ENCODE data around the gene IL1B. TPM values are rescaled to one million over a fixed set of nuclear protein-coding genes. Genes with fewer than 3 reads are reported as not detected.

Gene IL1B
- total RNA-seq, 2 experiments from 2014 or later, result 0.48 TPM; not detected in 1

- ChIA-PET POLR2A (no interaction called here), CTCF (interaction anchor here (0.6 to 0.8 kb wide), 2 partner anchors 15 to 55 kb away, joined by 3 read pairs; no protein-coding TSS in a partner anchor)
- Mint-ChIP-seq H3K27ac (no peak overlapping the region), H3K36me3 (ENCODE audit: low read depth) (peaks cover 40% of the 10 kb centered on the region), H3K9me3 (peaks cover 24% of the 10 kb centered on the region), H3K27me3 (no peaks in the 10 kb centered on the region), H3K4me3 (no peak overlapping the region), H3K4me1 (peaks cover 51% of the 10 kb centered on the region)
- DNase-seq, result no peak
Measured at GRCh38 chr2:112807233-112807807, 29.3 kb downstream of the IL1B start.

GRCh38 chr2:112805542-112805941, 31.0 kb downstream of the IL1B start:
- peak overlapping the region; percentile 34 for H3K27ac Mint-ChIP-seq
- ChIA-PET CTCF (no interaction called here), POLR2A (interaction anchor here (1.4 kb wide), 1 partner anchor 11 kb away, joined by 7 read pairs; no protein-coding TSS in a partner anchor)
- H3K27me3 Mint-ChIP-seq, result no peaks in the 10 kb centered on the region
- no peak for DNase-seq
- peaks cover 35% of the 10 kb centered on the region for H3K36me3 Mint-ChIP-seq (ENCODE audit: low read depth)
- H3K9me3 Mint-ChIP-seq, result peaks cover 24% of the 10 kb centered on the region
- peaks cover 42% of the 10 kb centered on the region for H3K4me1 Mint-ChIP-seq
- no peak overlapping the region for H3K4me3 Mint-ChIP-seq

- ChIA-PET POLR2A (interaction anchor here (1.4 kb wide), 1 partner anchor 10 kb away, joined by 7 read pairs; no protein-coding TSS in a partner anchor), CTCF (no interaction called here)
- Mint-ChIP-seq H3K36me3 (ENCODE audit: low read depth) (peaks cover 31% of the 10 kb centered on the region), H3K27ac (peak overlapping the region; percentile 80), H3K9me3 (peaks cover 14% of the 10 kb centered on the region), H3K4me1 (peaks cover 53% of the 10 kb centered on the region), H3K4me3 (no peak overlapping the region), H3K27me3 (no peaks in the 10 kb centered on the region)
- DNase-seq, result no peak
Measured at GRCh38 chr2:112803691-112804521, 32.7 kb downstream of the IL1B start.

GRCh38 chr2:112800881-112801583, 35.5 kb downstream of the IL1B start:
- H3K27ac Mint-ChIP-seq, result no peak overlapping the region
- ChIA-PET POLR2A (interaction anchor here (0.8 to 1.3 kb wide), 2 partner anchors 18 to 216 kb away, joined by 3 read pairs; partner anchors contain the start of gene CHCHD5), CTCF (interaction anchor here (0.9 kb wide), 1 partner anchor 141 kb away, joined by 3 read pairs; no protein-coding TSS in a partner anchor)

GRCh38 chr2:112798979-112799975, 37.3 kb downstream of the IL1B start:
- Mint-ChIP-seq H3K27me3 (no peaks in the 10 kb centered on the region), H3K4me3 (no peak overlapping the region), H3K27ac (peak overlapping the region; percentile 50), H3K36me3 (ENCODE audit: low read depth) (peaks cover 38% of the 10 kb centered on the region), H3K4me1 (peaks cover 60% of the 10 kb centered on the region), H3K9me3 (peaks cover 15% of the 10 kb centered on the region)
- POLR2A ChIA-PET, result no interaction called here
- CTCF ChIA-PET, result no interaction called here
- DNase-seq, result no peak

More at GRCh38 chr2:112800881-112801583, 35.5 kb downstream of the IL1B start:
- H3K4me3 Mint-ChIP-seq, result no peak overlapping the region
- H3K27me3 Mint-ChIP-seq, result no peaks in the 10 kb centered on the region
- H3K9me3 Mint-ChIP-seq, result peaks cover 9% of the 10 kb centered on the region
- no peak for DNase-seq
- H3K4me1 Mint-ChIP-seq, result peaks cover 57% of the 10 kb centered on the region
- H3K36me3 Mint-ChIP-seq (ENCODE audit: low read depth), result peaks cover 33% of the 10 kb centered on the region

GRCh38 chr2:112796486-112796885, 40.1 kb downstream of the IL1B start:
- CTCF ChIA-PET, result no interaction called here

GRCh38 chr2:112795774-112796173, 40.8 kb downstream of the IL1B start:
- CTCF ChIA-PET, result interaction anchor here (0.6 to 0.7 kb wide), 2 partner anchors 33 to 89 kb away, joined by 4 to 5 read pairs; no protein-coding TSS in a partner anchor
- POLR2A ChIA-PET, result interaction anchor here (2.5 kb wide), 1 partner anchor 12 kb away, joined by 8 read pairs; the partner anchor contains the start of gene IL1A
- no peak overlapping the region for H3K4me3 Mint-ChIP-seq
- peaks cover 43% of the 10 kb centered on the region for H3K36me3 Mint-ChIP-seq (ENCODE audit: low read depth)
- peaks cover 55% of the 10 kb centered on the region for H3K4me1 Mint-ChIP-seq
- H3K27me3 Mint-ChIP-seq, result no peaks in the 10 kb centered on the region
- no peak for DNase-seq
- no peak overlapping the region for H3K27ac Mint-ChIP-seq
- peaks cover 28% of the 10 kb centered on the region for H3K9me3 Mint-ChIP-seq

More at GRCh38 chr2:112796486-112796885, 40.1 kb downstream of the IL1B start:
- H3K27me3 Mint-ChIP-seq, result no peaks in the 10 kb centered on the region
- POLR2A ChIA-PET, result interaction anchor here (2.5 kb wide), 1 partner anchor 13 kb away, joined by 8 read pairs; the partner anchor contains the start of gene IL1A
- peaks cover 28% of the 10 kb centered on the region for H3K9me3 Mint-ChIP-seq
- no peak for DNase-seq
- no peak overlapping the region for H3K4me3 Mint-ChIP-seq
- peaks cover 58% of the 10 kb centered on the region for H3K4me1 Mint-ChIP-seq
- peaks cover 41% of the 10 kb centered on the region for H3K36me3 Mint-ChIP-seq (ENCODE audit: low read depth)
- no peak overlapping the region for H3K27ac Mint-ChIP-seq

- Mint-ChIP-seq H3K36me3 (ENCODE audit: low read depth) (peaks cover 44% of the 10 kb centered on the region), H3K4me1 (peaks cover 48% of the 10 kb centered on the region), H3K27me3 (no peaks in the 10 kb centered on the region), H3K9me3 (peaks cover 32% of the 10 kb centered on the region), H3K4me3 (no peak overlapping the region), H3K27ac (peak overlapping the region; percentile 77)
- ChIA-PET POLR2A (interaction anchor here (1.4 to 2.5 kb wide), 3 partner anchors 10 to 14 kb away, joined by 4 to 8 read pairs (median 7); partner anchors contain the start of gene IL1A), CTCF (no interaction called here)
- no peak for DNase-seq
Measured at GRCh38 chr2:112794841-112795240, 41.7 kb downstream of the IL1B start.

- peak overlapping the region; percentile 78 for H3K27ac Mint-ChIP-seq
- peak; percentile 79 for DNase-seq
Measured at GRCh38 chr2:112794131-112794733, 42.3 kb downstream of the IL1B start.

GRCh38 chr2:112793449-112793978, 43.1 kb downstream of the IL1B start:
- Mint-ChIP-seq H3K27ac (peak overlapping the region; percentile 78), H3K4me1 (peaks cover 41% of the 10 kb centered on the region), H3K9me3 (peaks cover 32% of the 10 kb centered on the region), H3K4me3 (no peak overlapping the region), H3K27me3 (no peaks in the 10 kb centered on the region), H3K36me3 (ENCODE audit: low read depth) (peaks cover 40% of the 10 kb centered on the region)
- ChIA-PET POLR2A (interaction anchor here (0.7 to 1.6 kb wide), 4 partner anchors 11 to 46 kb away, joined by 3 to 7 read pairs (median 4); partner anchors contain the start of gene CKAP2L), CTCF (interaction anchor here (0.7 to 1.0 kb wide), 2 partner anchors 44 to 92 kb away, joined by 3 to 5 read pairs; no protein-coding TSS in a partner anchor)
- DNase-seq, result no peak

More at GRCh38 chr2:112794131-112794733, 42.3 kb downstream of the IL1B start:
- ChIA-PET CTCF (interaction anchor here (0.7 to 1.0 kb wide), 2 partner anchors 44 to 91 kb away, joined by 3 to 5 read pairs; no protein-coding TSS in a partner anchor), POLR2A (interaction anchor here (0.7 to 1.6 kb wide), 5 partner anchors 11 to 46 kb away, joined by 3 to 7 read pairs (median 4); partner anchors contain the start of gene CKAP2L)
- H3K4me1 Mint-ChIP-seq, result peaks cover 42% of the 10 kb centered on the region
- no peak overlapping the region for H3K4me3 Mint-ChIP-seq
- peaks cover 41% of the 10 kb centered on the region for H3K36me3 Mint-ChIP-seq (ENCODE audit: low read depth)
- H3K27me3 Mint-ChIP-seq, result no peaks in the 10 kb centered on the region
- peaks cover 32% of the 10 kb centered on the region for H3K9me3 Mint-ChIP-seq

- H3K27me3 Mint-ChIP-seq, result no peaks in the 10 kb centered on the region
- no peak overlapping the region for H3K4me3 Mint-ChIP-seq
- CTCF ChIA-PET, result no interaction called here
- H3K36me3 Mint-ChIP-seq (ENCODE audit: low read depth), result peaks cover 34% of the 10 kb centered on the region
- DNase-seq, result no peak
- peaks cover 26% of the 10 kb centered on the region for H3K9me3 Mint-ChIP-seq
- H3K4me1 Mint-ChIP-seq, result peaks cover 43% of the 10 kb centered on the region
- POLR2A ChIA-PET, result no interaction called here
- no peak overlapping the region for H3K27ac Mint-ChIP-seq
Measured at GRCh38 chr2:112792419-112792818, 44.2 kb downstream of the IL1B start.
